ENCODE data around the gene MSL2.

The MSL2 gene

DNA sequence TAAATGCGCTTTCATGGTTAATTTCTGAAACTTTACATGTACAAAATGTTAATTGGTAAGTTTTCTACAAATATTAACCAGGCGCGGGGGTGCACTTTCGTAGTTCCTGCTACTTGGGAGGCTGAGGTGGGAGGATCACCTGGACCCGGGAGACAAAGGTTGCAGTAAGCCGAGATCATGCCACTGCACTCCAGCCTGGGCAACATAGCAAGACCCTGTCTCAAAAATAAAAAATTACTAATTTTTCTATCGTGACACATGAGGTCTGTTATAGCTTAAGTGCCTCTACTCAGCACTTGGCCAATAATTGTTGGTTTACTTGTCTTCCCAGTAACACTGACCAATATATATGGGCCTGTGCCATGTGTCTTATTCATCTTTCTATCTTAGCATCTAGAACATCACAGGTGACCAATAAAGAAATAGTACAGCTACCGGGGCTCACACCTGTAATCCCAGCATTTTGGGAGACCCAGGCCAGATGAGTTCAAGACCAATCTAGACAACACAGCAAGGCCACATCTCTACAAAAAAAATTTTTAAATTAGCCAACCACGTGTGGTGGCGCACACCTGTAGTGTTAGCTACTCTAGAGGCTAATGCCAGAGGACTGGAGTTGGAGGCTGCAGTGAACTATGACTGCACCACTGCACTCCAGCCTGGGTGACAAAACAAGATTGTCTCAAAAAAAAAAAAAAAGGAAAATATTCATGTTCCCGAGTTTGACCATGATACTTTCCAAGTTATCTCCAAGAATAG lies 6.1 kb downstream of the MSL2 start:
- H3K4me2 ChIP-seq (ENCODE audit: low read depth, low read length, poor library complexity, severe bottlenecking), result peak overlapping the region; percentile 96
- no peak overlapping the region for H3K27ac ChIP-seq (ENCODE audit: low read depth, low read length)
- no peak for TF ChIP-seq EZH2phosphoT487 (conservative IDR thresholded peaks at IDR 0.05; ENCODE audit: low read length)
- no peak for TF ChIP-seq CTCF (IDR thresholded peaks at IDR 0.05; ENCODE audit: insufficient read depth, low read length, poor library complexity, severe bottlenecking)

GRCh38 chr3:136189043-136189442 lies 7.1 kb downstream of the MSL2 start:
- TF ChIP-seq EZH2phosphoT487 (conservative IDR thresholded peaks at IDR 0.05; ENCODE audit: low read length), result no peak
- TF ChIP-seq CTCF (IDR thresholded peaks at IDR 0.05; ENCODE audit: insufficient read depth, low read length, poor library complexity, severe bottlenecking), result no peak
- Histone ChIP-seq H3K4me3 (ENCODE audit: insufficient read depth, low read length, poor library complexity, severe bottlenecking) (no peak overlapping the region), H3K36me3 (ENCODE audit: low read length) (peaks cover 3% of the 10 kb centered on the region; the same call in 1 of the 2 replicates), H3K9me2 (replicated peaks; ENCODE audit: insufficient read depth, low read length) (no peaks in the 10 kb centered on the region), H3K27me3 (ENCODE audit: low read length) (no peaks in the 10 kb centered on the region), H3K79me2 (ENCODE audit: insufficient read depth, low read length) (peaks cover 100% of the 10 kb centered on the region), H4K20me1 (ENCODE audit: low read depth, low read length) (peaks cover 44% of the 10 kb centered on the region), H3F3A (ENCODE audit: insufficient read depth) (0 out of 2 replicates have a peak, but pooled peaks cover 11% of the 10 kb centered on the region), H3K9ac (ENCODE audit: low read length) (no peak overlapping the region), H3K9me3 (ENCODE audit: insufficient read depth, low read length) (no peaks in the 10 kb centered on the region), H3K27ac (ENCODE audit: low read depth, low read length) (no peak overlapping the region), H3K4me2 (ENCODE audit: low read depth, low read length, poor library complexity, severe bottlenecking) (peak overlapping the region; percentile 53), H2AFZ (ENCODE audit: low read depth, low read length, severe bottlenecking) (no peak overlapping the region)

More for the DNA sequence above, 6.1 kb downstream of the MSL2 start:
- Histone ChIP-seq H3K27me3 (ENCODE audit: low read length) (no peaks in the 10 kb centered on the region), H3K4me3 (ENCODE audit: insufficient read depth, low read length, poor library complexity, severe bottlenecking) (no peak overlapping the region), H3F3A (ENCODE audit: insufficient read depth) (peaks cover 21% of the 10 kb centered on the region; the same call in 1 of the 2 replicates), H3K36me3 (ENCODE audit: low read length) (peaks cover 10% of the 10 kb centered on the region; the same call in 1 of the 2 replicates), H4K20me1 (ENCODE audit: low read depth, low read length) (peaks cover 46% of the 10 kb centered on the region), H3K9me3 (ENCODE audit: insufficient read depth, low read length) (no peaks in the 10 kb centered on the region), H3K79me2 (ENCODE audit: insufficient read depth, low read length) (peaks cover 100% of the 10 kb centered on the region), H2AFZ (ENCODE audit: low read depth, low read length, severe bottlenecking) (no peak overlapping the region), H3K9me2 (replicated peaks; ENCODE audit: insufficient read depth, low read length) (no peaks in the 10 kb centered on the region), H3K9ac (ENCODE audit: low read length) (no peak overlapping the region)

- peaks cover 9% of the 10 kb centered on the region; the same call in 1 of the 2 replicates for H3F3A ChIP-seq (ENCODE audit: insufficient read depth)
- H3K9ac ChIP-seq (ENCODE audit: low read length), result peak overlapping the region; percentile 14; the same call in 1 of the 2 replicates
- H3K79me2 ChIP-seq (ENCODE audit: insufficient read depth, low read length), result peaks cover 100% of the 10 kb centered on the region
- H3K9me3 ChIP-seq (ENCODE audit: insufficient read depth, low read length), result no peaks in the 10 kb centered on the region
- H3K36me3 ChIP-seq (ENCODE audit: low read length), result peaks cover 3% of the 10 kb centered on the region; the same call in 1 of the 2 replicates
- H3K4me2 ChIP-seq (ENCODE audit: low read depth, low read length, poor library complexity, severe bottlenecking), result peak overlapping the region; percentile 53
- H2AFZ ChIP-seq (ENCODE audit: low read depth, low read length, severe bottlenecking), result no peak overlapping the region
- H4K20me1 ChIP-seq (ENCODE audit: low read depth, low read length), result peaks cover 39% of the 10 kb centered on the region
- 0 out of 2 replicates have a peak overlapping the region, but pooled peaks have one; percentile 9 for H3K27ac ChIP-seq (ENCODE audit: low read depth, low read length)
- H3K4me3 ChIP-seq (ENCODE audit: insufficient read depth, low read length, poor library complexity, severe bottlenecking), result no peak overlapping the region
- H3K27me3 ChIP-seq (ENCODE audit: low read length), result no peaks in the 10 kb centered on the region
- H3K9me2 ChIP-seq (replicated peaks; ENCODE audit: insufficient read depth, low read length), result no peaks in the 10 kb centered on the region
- TF ChIP-seq CTCF (IDR thresholded peaks at IDR 0.05; ENCODE audit: insufficient read depth, low read length, poor library complexity, severe bottlenecking) (no peak), EZH2phosphoT487 (conservative IDR thresholded peaks at IDR 0.05; ENCODE audit: low read length) (no peak)
These were observed 8.3 kb downstream of the MSL2 start for GRCh38 chr3:136187868-136188267.
